DMS53 (cell line): ENCODE measurements around the gene TSHZ2.
"Not testable (repeated sequence)": the region's sequence is repeated elsewhere in the genome, so short reads cannot be mapped to it uniquely, and the experiment has no call there.

Experiments
- DNase-seq: peaks from one replicate; lab custom pipeline; 2025; lab: John Stamatoyannopoulos, UW

Gene TSHZ2

GRCh38 chr20:53387983-53388675 lies 416.0 kb downstream of the TSHZ2 start:
- DNase-seq = no peak

GRCh38 chr20:53389516-53390300 lies 417.6 kb downstream of the TSHZ2 start:
- DNase-seq = no peak

DNA sequence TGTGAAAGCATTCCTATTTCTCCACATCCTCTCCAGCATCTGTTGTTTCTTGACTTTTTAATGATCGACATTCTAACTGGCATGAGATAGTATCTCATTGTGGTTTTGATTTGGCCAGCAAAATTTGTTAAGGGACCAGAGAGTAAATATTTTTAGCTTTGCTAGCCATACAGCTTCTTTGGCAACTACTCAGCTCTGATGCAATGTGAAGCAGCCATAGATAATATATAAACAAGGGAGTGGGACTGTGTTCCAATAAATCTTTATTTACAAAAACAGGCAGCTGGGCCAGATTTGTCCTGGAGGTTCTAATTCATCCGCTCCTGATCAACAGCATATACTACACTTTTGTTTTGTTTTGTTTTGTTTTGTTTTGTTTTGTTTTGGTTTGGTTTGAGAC lies 418.6 kb downstream of the TSHZ2 start:
- no peak for DNase-seq

DNA sequence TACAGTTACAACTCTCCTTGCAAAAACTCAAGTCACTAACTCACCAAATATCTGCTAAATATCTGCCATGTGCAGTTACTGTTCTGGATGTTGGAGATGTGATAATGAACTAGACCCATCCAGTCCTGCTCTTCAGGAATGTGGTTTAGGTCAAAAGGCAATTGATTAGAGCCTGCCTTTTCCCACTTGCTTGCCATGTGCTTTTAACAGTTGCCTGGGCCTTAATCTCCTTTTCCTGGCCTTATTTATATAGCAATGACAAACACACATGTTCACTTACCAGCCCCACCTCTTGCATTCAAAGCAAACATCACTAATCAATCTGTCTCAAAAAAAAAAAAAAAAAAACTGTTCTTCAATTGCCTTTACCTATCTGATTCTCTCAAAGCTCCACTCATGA lies 422.3 kb downstream of the TSHZ2 start:
- no peak for DNase-seq

DNA sequence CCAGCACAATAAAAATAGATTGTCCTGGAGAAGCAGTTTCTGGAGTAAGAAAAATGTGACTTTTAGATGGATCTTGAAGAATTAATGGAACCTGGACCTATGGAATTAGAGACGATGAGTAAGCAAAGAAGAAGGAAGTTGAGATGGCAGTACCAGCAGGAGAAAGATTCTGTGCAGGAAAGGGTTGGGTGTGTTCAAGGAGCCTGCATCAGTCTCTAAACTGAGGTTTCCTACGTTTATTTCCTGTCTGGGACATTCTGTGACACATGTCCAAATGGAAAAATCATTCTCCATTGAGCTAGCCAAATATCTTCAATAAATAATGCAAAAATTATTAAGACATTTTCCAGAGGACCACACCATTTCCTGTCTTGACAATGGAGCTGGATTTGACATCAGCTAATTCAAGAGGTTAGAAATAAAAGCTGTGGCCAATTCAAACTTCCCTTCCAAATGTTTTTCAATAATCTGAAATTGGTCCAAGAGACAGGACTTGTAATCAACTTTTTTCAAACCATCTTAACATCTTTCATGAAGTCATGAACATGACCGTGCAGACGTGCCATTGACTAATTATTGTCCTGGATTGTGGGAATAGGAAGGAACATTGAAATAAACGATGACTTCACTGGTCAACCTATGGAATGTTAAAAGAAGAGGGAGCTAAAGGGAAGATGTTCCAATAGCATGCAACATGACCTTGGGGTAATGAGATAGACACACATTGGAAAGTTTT lies 423.2 kb downstream of the TSHZ2 start:
- DNase-seq = no peak

GRCh38 chr20:53399083-53399482 lies 426.9 kb downstream of the TSHZ2 start:
- DNase-seq = no peak

GRCh38 chr20:53399592-53400335 lies 427.6 kb downstream of the TSHZ2 start:
- no peak for DNase-seq

GRCh38 chr20:53402233-53403005 lies 430.3 kb downstream of the TSHZ2 start:
- no peak for DNase-seq

DNA sequence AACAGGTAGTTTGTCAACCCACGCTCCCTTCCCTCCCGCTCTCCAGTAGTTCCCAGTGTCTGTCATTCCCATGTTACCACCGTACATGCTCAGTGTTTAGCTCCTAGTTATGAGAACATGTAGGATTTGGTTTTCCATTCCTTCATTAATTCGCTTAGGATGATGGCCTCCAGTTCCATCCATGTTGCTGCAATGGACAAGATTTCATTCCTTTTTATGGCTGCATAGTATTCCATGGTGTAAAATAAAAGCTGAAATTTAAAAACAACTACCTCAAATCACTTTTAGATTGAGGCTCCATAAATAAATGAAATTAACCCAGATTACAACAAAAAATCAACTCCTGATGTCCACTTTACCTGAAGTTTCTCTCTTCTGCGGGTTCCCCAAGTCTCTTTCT lies 430.9 kb downstream of the TSHZ2 start:
- no peak for DNase-seq

DNA sequence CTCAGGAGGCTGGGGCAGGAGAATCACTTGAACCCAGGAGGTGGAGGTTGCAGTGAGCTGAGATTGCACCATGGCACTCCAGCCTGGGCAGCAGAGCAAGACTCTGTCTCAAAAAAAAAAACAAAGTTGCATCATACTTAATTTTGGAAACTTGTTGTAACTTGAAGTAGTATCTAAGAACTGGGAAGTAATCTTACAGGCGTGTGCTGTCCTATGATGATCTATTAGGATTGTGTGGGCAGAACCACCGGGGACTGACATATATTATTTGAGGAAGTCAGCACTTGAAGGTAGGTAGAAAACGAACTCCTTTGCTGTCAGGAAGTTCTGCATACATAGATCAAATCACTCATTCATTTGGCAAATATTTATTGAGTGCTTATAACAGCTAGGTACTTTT lies 433.0 kb downstream of the TSHZ2 start:
- no peak for DNase-seq

GRCh38 chr20:53406580-53406979 lies 434.4 kb downstream of the TSHZ2 start:
- no peak for DNase-seq

DNA sequence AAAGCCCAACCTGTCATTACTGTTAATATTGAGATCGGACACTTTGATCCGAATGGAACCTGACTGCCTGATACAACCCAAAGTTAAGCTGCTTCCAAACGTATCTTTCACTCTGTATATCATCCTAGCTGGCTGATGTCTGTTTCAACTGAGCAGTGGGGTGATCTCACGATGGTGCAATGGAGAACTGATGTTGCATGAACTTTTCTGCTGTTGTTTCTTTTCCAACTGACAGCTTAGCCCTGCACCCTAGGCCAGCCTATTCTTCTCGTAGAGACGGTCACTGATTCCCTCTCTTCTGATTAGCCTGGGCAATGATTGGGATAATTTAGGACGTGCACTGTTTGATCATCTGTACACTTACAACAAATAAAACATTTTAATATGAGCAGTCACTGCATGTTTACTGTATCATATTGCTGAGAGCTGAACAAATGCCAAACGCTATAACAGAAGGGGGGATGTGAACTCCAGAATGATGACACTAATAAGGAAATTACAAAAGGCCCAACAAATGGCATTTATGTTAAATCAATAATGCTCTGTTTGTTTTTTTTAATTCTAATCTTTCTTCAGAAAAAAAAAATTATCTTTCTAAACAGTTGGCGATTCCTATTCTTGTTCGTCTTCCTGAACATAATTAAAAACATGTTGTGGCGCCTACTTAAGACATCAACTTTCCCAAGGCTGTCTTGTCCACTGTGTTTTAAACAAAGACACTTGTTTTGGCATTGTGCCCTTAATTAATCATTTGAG lies 436.7 kb downstream of the TSHZ2 start:
- no peak for DNase-seq

DNA sequence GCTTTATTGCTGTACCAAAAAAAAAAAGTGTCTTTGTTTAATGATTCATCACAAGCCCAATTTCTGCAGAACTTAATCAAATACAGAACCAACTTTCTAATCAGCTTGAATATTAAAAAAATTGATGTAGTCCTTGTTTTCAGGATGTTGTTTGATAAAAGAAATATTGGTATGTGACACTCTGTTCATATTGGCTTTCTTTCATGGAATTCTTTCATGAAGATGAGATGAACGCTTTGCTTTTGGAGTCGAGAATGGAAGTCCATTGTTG lies 437.2 kb downstream of the TSHZ2 start:
- no peak for DNase-seq

DNA sequence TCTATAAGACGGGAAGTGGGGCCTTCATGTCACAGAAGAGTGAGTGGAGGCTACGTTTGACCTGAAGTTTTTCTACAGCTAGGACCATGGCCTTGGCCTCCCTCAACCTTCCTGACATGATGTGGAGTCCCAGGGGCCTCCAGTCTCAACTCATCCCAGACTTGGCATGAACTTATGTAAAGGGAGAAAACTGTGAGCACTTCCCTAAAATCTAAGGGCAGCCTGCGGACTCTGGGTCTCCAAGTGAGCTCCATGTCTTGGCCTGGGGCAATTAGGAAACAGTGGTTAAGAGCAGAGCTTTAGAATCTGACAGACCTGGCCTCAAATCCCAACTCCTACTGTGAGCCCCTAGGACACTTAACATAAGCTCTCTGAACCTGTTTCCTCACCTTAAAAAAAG lies 439.0 kb downstream of the TSHZ2 start:
- no peak for DNase-seq

DNA sequence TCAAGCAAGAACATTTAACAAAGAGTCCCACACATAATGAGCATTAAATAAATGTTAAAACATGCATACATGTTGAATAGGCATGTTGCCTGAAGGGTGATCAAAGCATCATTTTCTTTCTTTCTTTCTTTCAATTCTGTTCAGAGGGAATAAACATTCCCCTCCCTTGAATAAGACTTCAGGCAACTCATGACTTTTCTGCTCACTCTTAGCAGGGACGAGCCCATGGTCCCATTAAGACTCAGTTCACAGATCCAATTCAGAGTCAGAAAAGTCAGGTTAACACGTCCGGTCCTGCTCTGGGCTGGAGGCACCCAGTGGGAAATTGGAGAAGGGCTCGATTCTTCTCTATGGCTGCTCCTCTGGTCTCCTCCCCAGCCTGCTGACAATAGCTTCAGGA lies 439.7 kb downstream of the TSHZ2 start:
- no peak for DNase-seq

DNA sequence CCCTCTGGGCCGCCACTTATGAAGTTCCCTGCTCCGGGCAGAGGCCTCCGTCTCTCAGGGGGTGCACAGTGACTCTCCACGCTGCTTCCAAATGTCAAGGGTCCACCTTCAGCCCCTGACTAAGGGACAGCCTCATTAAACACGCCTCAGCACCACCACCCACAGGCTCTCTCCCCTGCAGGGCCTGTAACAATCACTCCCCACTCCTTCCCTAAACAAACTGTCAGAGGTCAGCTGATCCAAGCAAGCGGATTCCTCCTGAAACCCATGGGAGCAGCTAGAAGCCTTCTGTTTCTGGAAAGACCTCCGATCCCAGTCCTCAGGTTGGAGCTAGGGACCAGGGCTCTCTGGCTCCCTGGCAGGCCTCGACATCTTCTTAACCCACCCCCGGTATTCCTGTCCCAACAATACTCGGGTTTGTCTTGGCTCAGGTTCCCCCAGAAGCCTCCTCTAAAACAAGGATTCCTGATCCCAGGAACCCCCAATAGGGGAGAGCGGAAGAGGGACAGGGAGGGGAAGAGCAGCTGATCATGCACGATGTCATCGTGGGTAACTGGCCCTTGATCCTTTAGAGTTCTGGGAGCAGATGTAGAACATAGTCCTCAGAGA lies 440.5 kb downstream of the TSHZ2 start:
- DNase-seq = no peak

GRCh38 chr20:53413186-53413631 lies 441.1 kb downstream of the TSHZ2 start:
- peak; percentile 66 for DNase-seq

- not testable (repeated sequence) for DNase-seq
These were observed 441.7 kb downstream of the TSHZ2 start for GRCh38 chr20:53413845-53414244.

DNA sequence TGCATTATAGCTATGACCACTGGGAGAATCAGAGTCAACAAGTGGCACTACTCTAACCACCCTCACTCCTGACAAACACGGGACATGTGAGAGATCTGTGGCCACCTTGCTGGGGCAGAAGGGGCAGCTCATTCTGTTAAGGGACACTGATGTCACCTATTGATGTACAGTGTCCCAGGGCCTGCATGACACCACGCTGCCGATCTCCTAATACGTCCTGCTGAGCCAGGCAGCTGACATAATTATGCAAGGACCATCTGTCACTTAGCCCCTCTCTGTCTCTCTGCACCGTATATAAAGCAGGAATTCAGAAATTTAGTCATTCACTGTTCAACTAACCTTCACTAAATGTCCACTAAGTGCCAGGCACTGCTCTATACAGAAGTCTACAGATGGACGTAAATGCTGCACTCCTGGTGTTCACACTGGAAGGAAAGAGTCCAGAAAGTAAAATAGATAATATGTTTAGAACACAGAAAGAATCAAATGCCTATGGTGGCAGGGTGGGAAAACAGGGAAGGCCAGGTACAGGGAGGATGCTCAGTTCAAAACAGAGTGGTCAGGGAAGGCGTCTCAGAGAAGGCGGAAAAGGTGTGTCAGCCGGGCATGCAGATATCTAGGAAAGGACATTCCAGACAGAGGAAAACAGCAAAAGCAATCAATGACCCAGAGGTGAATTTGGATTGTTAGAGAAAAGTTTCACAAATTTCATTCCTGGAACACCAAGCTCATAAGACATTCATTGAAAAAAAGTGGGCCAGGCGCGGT lies 447.7 kb downstream of the TSHZ2 start:
- no peak for DNase-seq

DNA sequence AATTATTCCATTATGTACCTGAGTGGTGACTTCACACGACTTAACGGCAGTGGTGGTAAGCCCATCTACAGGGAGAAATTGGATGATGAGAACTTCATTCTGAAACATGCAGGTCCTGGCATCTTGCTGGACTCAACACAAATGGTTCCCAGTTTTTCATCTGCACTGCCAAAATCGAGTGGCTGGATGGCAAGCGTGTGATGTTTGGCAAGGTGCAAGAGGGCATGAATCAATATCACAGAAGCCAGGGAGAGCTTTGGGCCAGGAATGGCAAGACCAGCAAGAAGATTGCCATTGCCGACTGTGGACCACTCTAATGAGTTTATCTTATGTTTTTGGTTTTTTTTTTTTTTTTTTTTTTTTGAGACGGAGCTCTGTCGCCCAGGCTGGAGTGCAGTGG lies 449.2 kb downstream of the TSHZ2 start:
- DNase-seq = no peak
